ENCODE data around the gene RANBP3L.

Gene RANBP3L

GRCh38 chr5:36206913-36207312 lies 94.8 kb downstream of the RANBP3L start:
- H3K9ac ChIP-seq (ENCODE audit: low read length): no peak overlapping the region
- H3K27ac ChIP-seq (ENCODE audit: low read length): no peak overlapping the region
- no peak for DNase-seq
- H3K9me2 ChIP-seq (replicated peaks; ENCODE audit: insufficient read depth, low read length): no peaks in the 10 kb centered on the region
- H3F3A ChIP-seq (ENCODE audit: insufficient read depth, low read length): no peaks in the 10 kb centered on the region
- H3K4me3 ChIP-seq (ENCODE audit: low read length): no peak overlapping the region
- H3K4me2 ChIP-seq (ENCODE audit: low read depth, low read length): no peak overlapping the region
- TF ChIP-seq EZH2phosphoT487 (IDR thresholded peaks at IDR 0.05; ENCODE audit: low read length): no peak
- no peak overlapping the region for H2AFZ ChIP-seq (ENCODE audit: low read length)
- 0 out of 2 replicates have a peak, but pooled peaks cover 3% of the 10 kb centered on the region for H3K36me3 ChIP-seq (replicated peaks; ENCODE audit: insufficient read depth, low read length)
- no peaks in the 10 kb centered on the region for H3K79me2 ChIP-seq (ENCODE audit: low read length)
- no peaks in the 10 kb centered on the region for H3K9me3 ChIP-seq (replicated peaks; ENCODE audit: insufficient read depth, low read length)
- H3K4me1 ChIP-seq (ENCODE audit: low read length): peaks cover 5% of the 10 kb centered on the region
- no peaks in the 10 kb centered on the region for H3K27me3 ChIP-seq (replicated peaks; ENCODE audit: insufficient read depth, low read length)
- H4K20me1 ChIP-seq (ENCODE audit: insufficient read depth, low read length): no peaks in the 10 kb centered on the region

- Histone ChIP-seq H3K79me2 (ENCODE audit: low read length) (no peaks in the 10 kb centered on the region), H2AFZ (ENCODE audit: low read length) (no peak overlapping the region), H3K27ac (ENCODE audit: low read length) (no peak overlapping the region), H3K4me2 (ENCODE audit: low read depth, low read length) (no peak overlapping the region), H3K9me3 (replicated peaks; ENCODE audit: insufficient read depth, low read length) (no peaks in the 10 kb centered on the region), H3K36me3 (replicated peaks; ENCODE audit: insufficient read depth, low read length) (0 out of 2 replicates have a peak, but pooled peaks cover 3% of the 10 kb centered on the region), H3K9me2 (replicated peaks; ENCODE audit: insufficient read depth, low read length) (no peaks in the 10 kb centered on the region), H3K27me3 (replicated peaks; ENCODE audit: insufficient read depth, low read length) (no peaks in the 10 kb centered on the region), H3K4me1 (ENCODE audit: low read length) (peaks cover 5% of the 10 kb centered on the region), H3F3A (ENCODE audit: insufficient read depth, low read length) (no peaks in the 10 kb centered on the region), H3K4me3 (ENCODE audit: low read length) (no peak overlapping the region), H3K9ac (ENCODE audit: low read length) (no peak overlapping the region), H4K20me1 (ENCODE audit: insufficient read depth, low read length) (no peaks in the 10 kb centered on the region)
- TF ChIP-seq EZH2 (optimal IDR thresholded peaks at IDR 0.05; ENCODE audit: low read depth, low read length): no peak
- no peak for TF ChIP-seq CTCF (IDR thresholded peaks at IDR 0.05; ENCODE audit: low read length)
- no peak for TF ChIP-seq EZH2phosphoT487 (IDR thresholded peaks at IDR 0.05; ENCODE audit: low read length)
- no peak for DNase-seq
These were observed 96.4 kb downstream of the RANBP3L start for GRCh38 chr5:36205329-36205728.

GRCh38 chr5:36202521-36202961 lies 99.2 kb downstream of the RANBP3L start:
- no peaks in the 10 kb centered on the region for H3K79me2 ChIP-seq (ENCODE audit: low read length)
- 0 out of 2 replicates have a peak, but pooled peaks cover 3% of the 10 kb centered on the region for H3K36me3 ChIP-seq (replicated peaks; ENCODE audit: insufficient read depth, low read length)
- H3K27ac ChIP-seq (ENCODE audit: low read length): no peak overlapping the region
- H3K4me1 ChIP-seq (ENCODE audit: low read length): peaks cover under 1% of the 10 kb centered on the region
- H3K4me2 ChIP-seq (ENCODE audit: low read depth, low read length): no peak overlapping the region
- H3F3A ChIP-seq (ENCODE audit: insufficient read depth, low read length): no peaks in the 10 kb centered on the region
- H3K9me3 ChIP-seq (replicated peaks; ENCODE audit: insufficient read depth, low read length): no peaks in the 10 kb centered on the region
- H3K9ac ChIP-seq (ENCODE audit: low read length): no peak overlapping the region
- no peaks in the 10 kb centered on the region for H4K20me1 ChIP-seq (ENCODE audit: insufficient read depth, low read length)
- DNase-seq: no peak
- no peak overlapping the region for H2AFZ ChIP-seq (ENCODE audit: low read length)
- TF ChIP-seq EZH2 (optimal IDR thresholded peaks at IDR 0.05; ENCODE audit: low read depth, low read length): no peak
- H3K27me3 ChIP-seq (replicated peaks; ENCODE audit: insufficient read depth, low read length): no peaks in the 10 kb centered on the region
- H3K9me2 ChIP-seq (replicated peaks; ENCODE audit: insufficient read depth, low read length): no peaks in the 10 kb centered on the region
- H3K4me3 ChIP-seq (ENCODE audit: low read length): no peak overlapping the region

- Histone ChIP-seq H4K20me1 (ENCODE audit: insufficient read depth, low read length) (no peaks in the 10 kb centered on the region), H3K79me2 (ENCODE audit: low read length) (no peaks in the 10 kb centered on the region), H2AFZ (ENCODE audit: low read length) (no peak overlapping the region), H3K27me3 (replicated peaks; ENCODE audit: insufficient read depth, low read length) (no peaks in the 10 kb centered on the region), H3F3A (ENCODE audit: insufficient read depth, low read length) (no peaks in the 10 kb centered on the region), H3K9me2 (replicated peaks; ENCODE audit: insufficient read depth, low read length) (no peaks in the 10 kb centered on the region), H3K9ac (ENCODE audit: low read length) (no peak overlapping the region), H3K4me3 (ENCODE audit: low read length) (no peak overlapping the region), H3K4me2 (ENCODE audit: low read depth, low read length) (no peak overlapping the region), H3K27ac (ENCODE audit: low read length) (no peak overlapping the region), H3K36me3 (replicated peaks; ENCODE audit: insufficient read depth, low read length) (no peaks in the 10 kb centered on the region), H3K9me3 (replicated peaks; ENCODE audit: insufficient read depth, low read length) (no peaks in the 10 kb centered on the region), H3K4me1 (ENCODE audit: low read length) (no peaks in the 10 kb centered on the region)
- no peak for DNase-seq
- TF ChIP-seq CTCF (IDR thresholded peaks at IDR 0.05; ENCODE audit: low read length): no peak
These were observed 101.2 kb downstream of the RANBP3L start for GRCh38 chr5:36200513-36200912.
